GM19328 (cell line): ENCODE data around the gene TCF3.
"Not testable (repeated sequence)": the region's sequence is repeated elsewhere in the genome, so short reads cannot be mapped to it uniquely, and the experiment has no call there.

Experiments used
- ATAC-seq: cut with Tn5 transposase; IDR thresholded peaks from one replicate; pipeline ENCODE4 v1.9.1; 2021; ENCODE audit warnings: mild to moderate bottlenecking, moderate library complexity; ENCODE audit not compliant: unreplicated experiment

TCF3 gene

DNA sequence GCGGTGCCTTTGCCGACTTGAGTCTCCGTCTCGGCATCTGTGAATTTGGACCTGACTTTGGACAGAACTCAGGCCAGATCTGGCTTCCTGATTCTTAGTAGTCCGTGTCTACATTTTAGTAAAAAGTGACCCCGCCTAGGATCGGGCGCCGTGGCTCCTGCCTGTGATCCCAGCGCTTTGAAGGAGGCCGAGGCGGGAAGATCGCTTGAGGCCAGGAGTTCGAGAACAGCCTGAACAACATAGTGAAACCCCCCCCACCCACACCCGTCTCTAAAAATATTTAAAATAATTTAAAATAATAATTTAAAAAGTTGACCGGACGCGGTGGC lies 849 bp upstream of the TCF3 start:
- ATAC-seq, result no peak

DNA sequence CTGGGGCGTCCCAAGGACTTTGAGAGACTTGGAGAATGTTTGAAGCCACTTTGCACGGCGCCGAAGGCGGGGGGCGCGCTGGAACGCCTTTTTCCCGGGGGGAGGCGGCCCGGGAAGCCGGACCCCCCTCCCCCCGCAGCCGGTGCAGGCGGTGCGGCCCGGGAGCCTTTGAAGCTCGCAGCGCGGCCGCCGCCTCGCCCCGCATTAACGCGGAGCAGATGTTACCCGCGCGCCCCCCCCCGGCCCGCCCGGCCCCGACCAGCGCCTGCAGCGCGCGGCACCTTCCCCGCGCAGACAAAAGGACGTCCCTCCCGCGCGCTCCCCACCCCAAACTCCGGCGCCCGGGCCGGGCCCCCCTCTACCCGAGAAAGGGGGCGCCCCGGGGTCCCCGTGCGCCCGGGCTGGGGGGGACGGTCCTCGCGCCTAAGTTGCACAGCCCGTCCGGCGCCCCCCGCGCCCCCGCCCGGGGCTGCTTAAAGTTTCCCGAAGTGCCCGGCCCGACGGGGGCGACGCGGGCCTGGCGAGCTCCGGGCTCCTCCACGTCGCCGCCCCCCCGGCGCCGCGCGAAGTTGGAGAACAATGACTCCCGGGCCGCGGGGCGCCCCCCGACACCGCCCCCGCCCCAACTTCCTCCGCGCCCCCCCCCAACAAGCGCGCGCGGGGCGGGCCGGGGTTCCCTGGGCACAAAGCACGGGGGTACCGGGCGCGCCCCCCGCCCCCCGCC lies 685 bp downstream of the TCF3 start:
- ATAC-seq, result no peak

DNA sequence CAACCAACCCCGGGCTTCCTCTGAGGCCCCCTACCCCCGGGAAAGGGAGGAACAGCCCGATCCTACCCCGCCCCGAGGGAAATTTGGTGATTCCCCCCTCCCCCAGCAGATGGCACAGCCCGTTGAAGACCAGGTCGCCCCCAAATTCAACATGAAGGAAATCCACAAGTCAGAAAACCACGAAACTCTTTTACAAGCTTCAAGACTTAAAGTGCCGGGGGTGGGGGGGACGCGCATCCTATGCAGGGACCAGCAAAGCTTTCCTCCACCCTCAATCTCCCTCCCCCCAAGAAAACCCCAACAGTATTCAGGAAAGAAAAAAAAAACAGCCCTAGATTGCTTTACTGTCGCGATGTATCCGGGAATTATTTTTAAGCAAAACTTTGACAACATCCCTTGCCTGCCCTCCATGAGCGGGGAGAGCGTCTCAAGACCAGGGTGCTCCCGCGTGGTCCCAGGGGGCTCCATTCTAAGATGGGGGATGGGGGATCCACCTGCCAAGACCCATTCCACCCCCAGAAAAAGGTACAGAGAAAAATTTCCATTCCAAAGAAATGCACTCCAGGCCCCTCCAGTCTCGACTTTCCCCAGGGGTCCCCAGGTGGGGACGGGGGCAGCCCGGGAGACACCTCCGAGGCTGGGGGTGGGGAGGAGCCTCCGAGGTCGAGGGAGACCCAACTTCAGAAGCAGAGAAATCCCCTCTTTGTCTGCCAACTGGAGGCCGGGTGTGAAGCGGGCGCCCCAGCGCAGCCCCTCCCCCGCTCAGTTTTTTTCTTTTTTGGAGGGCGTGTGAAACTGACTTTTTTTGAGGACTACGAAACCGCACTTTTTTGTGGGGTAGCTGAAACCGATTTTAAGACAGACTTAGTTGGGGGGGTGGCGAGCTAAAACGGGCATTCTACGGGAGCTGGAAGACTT lies 1.5 kb downstream of the TCF3 start:
- no peak for ATAC-seq

DNA sequence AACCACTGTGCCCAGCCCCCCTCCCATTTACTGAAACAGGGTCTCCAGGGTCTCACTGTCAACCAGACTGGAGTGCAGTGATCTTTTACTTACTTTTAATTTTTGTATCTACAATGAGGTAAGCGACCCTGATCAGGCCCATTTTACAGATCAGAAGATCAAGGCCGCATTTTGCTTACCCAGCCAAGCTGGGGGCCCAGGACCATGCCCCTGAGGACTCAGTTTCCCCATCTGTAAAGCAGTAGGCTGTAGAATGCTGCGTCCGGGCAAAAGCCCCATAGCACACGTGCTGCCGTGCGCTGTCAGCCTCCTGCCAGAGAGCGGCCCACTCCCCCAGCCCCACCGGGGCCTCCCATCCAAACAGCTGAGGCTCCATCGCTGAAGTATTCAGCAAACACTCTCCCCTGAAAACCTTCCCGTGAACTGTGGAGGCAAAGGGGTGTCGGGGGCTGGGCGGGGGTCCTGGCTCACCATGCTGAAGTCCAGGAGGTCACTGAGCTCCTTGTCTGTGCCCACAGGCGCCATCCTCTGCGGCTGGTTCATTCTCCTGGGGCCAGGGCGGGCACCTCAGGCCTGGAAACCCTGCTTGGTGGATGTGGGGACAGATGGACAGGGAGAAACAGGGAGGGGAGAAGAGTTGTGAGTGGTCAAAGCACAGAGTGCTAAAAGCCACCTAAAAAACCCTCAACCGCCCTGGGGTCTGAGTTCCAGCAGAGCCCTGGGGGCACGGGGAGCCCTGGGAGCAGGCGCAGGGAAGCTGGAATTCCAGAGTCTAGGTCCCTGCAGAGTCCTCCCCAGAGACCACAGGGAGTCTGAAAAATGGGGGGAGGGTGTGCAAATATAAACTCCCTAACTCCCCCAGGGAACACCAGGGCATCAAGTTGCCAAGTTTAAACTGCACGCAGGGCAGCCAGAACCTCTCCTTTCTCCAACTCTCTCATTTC lies 2.4 kb downstream of the TCF3 start:
- no peak for ATAC-seq

DNA sequence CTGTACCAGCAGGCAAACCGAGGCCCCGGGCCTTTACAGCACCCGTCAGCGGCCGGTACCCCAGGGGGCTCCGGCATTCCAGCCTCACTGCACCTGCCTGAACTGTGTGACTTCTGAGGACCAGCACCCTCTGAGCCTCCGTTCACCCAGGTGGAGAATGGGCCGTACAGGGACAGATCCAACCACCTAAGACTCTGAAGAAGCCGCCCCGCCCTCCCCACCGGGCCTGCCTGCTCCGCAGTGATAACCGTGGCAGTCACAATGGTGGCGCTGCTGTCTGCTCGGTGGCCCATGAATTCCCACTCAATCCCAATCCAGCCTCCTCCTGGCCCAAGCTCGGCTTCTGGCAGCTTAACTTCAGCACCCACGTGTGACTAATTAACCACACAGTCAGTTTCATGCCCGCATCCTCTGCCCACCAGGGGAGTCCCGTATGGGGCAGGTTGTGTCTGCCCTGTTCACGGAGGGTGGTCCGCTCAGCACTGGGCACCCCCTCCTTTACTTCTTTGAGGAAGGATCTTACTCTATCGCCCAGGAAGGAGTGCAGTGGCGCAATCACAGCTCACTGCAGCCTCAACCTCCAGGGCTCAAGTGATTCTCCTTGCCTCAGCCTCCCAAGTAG lies 3.4 kb downstream of the TCF3 start:
- no peak for ATAC-seq

DNA sequence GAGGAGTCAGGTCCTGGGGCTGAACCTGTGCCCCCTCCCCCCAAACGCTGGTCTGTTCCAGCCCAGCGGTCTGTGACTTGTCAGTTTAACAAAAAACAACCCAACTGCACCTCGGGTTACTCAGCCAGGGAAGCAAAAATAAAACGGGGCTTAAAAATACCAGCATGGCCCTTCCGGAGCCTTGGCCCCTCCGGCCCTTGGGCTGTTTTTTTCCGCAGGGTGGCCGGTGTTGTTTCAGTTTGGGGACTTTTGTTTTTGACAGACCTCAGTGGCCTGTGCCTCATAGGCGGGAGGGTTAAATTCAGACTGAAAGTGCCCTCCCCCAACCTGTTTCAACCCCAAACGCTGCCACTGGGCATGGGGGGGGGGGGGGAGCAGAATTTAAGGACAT lies 4.0 kb downstream of the TCF3 start:
- no peak for ATAC-seq

DNA sequence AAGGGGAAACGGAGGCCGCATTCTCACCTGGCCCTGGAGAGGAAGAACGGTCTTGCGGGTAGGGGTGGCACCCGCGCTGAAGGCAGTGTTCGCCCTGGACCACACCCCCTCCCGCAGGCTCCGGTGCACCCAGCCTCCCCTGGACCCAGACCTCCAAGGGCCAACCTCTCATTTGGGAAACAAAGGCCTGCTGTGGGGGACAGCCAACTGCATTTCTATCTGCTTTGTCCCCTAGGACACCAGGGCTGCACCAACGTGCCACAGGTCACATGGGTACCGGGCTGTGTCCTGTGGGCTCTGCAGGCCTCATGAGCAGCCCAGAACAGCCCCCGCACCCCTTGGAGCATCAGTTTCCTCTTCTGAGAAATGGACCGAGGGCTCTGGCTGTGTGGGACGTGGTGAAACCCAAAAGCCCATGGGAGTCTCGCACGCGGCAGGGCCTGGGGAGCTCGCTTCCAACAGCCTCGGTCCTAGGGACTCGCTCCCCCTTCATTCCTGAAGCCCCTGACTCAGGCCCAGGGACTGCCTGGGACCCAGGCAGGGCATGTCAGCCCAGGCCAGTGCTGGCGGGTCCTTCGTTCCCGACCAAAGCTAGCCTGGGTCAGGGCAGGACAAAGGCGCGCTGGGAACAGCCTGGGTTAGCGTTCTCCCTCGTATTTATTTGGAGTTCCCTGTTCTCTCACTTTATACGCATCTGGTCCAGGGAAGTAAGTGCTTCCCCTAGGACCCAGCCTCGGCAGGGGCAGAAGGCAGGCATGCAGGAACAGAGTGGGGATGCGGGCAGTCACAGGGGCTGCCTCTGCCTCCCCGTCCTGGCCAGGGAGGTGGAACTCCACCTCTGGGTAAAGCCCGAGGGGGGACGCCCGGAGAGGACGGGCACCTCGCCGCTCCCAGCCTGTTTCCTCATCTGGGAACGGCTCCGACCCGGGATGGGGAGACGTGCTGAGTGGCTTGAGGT lies 4.6 kb downstream of the TCF3 start:
- ATAC-seq, result no peak

DNA sequence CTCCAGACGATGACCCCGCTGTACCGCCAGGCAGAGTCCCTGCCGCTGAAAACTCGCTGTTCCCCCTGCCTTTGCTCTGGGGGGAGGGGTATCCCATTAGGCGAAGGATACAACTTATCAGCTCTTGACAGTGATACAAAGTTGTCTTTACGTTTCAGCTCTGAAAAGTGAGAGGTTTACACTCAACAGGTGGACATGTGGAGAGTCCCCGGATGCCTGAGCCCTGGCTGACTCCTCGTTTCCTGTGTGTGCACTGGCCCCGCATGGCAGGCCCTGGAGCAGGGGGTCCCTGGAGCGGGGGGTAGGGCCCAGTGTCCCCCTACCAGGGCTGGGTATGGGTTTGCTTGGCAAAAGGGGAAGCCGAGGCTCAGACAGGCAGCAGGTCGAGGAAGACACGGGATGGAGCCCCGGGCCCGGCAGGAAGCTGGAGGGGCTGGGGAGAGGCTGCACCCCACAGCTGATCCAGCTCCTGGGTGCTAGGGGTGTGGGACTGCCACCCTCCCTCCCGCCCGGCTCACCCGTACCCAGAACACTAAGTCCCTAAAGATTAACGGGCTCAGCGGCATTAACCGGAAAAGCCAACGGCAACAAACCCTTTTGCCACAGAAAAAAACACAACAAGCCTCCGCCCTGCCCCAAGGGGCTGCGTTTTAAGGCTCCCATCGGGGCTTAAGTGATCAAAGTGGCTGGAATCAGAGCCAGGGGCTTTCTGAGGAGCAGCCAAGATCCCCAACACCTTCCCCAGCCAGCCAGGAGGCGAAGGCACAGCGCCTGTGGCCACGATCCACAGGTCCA lies 5.6 kb downstream of the TCF3 start:
- ATAC-seq, result no peak

DNA sequence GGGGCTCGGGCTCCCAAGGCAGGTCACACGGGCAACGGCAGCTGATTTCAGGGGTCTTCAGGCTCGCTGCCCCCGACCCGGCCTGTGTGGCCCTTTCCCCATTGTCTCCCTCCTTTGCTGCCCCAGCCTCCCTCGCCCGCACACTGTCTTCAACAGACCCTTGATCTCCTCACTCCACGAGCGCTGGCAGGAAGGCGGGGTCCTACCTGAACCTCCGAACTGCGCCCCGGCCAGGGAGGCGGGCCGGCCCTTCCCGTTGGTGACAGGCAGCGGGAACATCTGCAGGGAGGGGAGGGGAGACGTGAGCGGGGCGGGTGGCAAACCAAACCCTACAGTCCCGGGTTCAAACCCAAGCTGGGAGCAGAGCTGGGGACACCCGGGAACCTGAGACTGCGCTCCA lies 6.3 kb downstream of the TCF3 start:
- no peak for ATAC-seq

DNA sequence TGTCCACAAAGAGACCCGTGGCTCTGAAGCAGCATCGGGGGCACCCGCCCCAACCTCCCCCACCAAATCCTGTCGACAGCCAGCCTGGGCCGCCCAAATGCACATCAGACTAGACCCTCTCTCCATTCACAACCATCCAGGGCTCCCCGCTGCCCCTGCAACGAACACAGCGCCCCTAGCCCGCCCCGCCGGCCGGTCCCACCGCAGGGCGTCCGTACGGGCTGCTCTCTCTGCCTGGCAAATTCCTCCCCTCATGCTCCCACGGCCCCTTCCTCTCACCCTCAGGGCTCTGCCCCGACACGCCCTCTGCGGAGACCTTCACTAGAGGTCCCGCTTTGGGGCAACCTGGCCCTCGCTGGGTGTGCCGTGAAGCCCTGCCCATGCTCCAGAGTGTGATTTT lies 7.1 kb downstream of the TCF3 start:
- ATAC-seq, result no peak

DNA sequence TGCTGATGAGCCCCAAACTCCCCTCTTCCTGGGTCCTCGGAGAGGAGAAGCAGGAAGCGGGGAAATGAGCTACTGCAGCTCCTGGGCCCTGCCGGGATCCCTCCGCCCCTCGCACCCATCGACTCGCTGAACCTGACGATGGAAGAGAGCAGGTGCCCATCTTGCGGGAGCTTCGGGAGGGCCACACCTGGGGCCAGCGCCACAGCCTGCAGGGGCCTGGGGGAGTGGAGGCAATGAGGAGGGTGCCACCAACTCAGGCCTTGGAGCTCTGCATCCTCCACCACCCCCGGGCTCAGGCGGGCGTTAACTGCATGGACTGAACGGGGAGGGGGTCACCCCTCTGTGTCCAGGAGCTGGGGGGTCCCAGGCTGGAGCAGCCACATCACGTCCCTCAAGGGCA lies 8.3 kb downstream of the TCF3 start:
- ATAC-seq, result no peak

DNA sequence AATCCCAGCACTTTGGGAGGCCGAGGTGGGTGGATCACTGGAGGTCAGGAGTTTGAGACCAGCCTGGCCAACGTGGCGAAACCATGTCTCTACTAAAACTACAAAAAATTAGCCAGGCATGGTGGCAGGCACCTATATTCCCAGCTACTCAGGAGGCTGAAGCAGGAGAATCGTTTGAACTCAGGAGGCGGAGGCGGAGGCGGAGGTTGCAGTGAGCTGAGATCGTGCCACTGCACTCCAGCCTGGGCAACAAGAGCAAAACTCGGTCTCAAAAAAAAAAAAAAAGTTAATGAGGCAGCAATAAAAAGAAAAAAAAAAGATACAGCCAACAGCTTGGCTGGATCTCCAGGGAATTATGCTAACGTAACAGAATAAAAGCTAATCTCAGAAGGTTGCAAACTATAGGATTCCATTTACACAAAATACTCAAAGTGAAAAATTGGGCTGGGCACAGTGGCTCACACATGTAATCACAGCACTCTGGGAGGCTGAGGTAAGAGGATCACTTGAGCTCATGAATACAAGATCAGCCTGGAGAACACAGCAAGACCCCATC lies 11.4 kb downstream of the TCF3 start:
- ATAC-seq, result not testable (repeated sequence)

DNA sequence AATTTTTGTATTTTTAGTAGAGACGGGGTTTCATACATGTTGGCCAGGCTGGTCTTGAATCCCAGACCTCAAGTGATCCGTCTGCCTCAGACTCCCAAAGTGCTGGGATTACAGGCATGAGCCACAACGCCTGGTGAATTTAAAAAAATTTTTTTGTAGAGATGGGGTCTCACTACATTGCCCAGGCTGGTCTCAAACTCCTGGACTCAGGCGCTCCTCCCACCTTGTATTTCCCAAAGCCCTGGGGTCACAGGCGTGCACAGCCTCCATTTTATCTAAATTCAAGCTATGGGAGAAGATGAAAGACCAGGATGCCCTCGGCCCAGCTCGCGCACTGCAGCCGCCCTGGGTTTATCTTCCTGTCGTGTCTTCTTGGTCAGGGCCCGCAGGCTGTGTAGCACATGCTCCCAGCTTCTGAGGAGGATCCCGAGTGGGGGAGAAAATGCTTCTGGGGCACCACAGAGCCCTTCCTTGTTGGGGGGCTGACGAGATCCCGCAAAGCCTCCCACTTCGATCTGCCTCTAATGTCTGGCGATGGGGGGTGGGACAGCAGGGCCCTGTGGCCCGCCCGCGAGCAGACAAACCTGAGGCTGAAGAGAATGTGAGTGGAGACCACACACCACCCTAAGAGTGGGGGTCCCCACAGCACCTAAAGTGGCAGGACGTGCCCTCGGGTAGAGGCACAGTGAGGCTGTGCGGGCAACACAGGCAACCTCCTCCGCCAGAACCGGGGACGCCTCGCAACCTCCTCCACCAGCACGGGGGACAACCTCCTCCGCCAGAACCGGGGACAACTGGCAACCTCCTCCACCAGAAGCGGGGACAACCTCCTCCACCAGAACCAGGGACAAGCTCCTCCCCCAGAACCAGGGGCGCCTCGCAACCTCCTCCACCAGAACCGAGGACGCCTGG lies 15.8 kb downstream of the TCF3 start:
- ATAC-seq, result no peak

DNA sequence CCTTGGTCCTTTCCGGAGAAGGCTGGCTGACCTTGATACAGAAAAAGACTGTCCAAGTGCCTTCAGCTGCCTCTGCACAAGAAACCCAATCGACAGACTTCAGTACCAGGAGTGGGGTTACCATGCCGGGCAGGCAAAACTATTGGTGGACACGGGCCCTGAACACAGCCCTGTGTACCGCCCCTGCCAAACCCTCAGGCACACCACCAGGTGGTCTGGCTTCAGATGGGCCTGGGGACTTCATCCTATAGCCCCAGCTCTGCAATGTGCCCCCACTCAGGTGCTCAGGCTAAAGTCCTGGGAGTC lies 17.5 kb downstream of the TCF3 start:
- ATAC-seq, result no peak

DNA sequence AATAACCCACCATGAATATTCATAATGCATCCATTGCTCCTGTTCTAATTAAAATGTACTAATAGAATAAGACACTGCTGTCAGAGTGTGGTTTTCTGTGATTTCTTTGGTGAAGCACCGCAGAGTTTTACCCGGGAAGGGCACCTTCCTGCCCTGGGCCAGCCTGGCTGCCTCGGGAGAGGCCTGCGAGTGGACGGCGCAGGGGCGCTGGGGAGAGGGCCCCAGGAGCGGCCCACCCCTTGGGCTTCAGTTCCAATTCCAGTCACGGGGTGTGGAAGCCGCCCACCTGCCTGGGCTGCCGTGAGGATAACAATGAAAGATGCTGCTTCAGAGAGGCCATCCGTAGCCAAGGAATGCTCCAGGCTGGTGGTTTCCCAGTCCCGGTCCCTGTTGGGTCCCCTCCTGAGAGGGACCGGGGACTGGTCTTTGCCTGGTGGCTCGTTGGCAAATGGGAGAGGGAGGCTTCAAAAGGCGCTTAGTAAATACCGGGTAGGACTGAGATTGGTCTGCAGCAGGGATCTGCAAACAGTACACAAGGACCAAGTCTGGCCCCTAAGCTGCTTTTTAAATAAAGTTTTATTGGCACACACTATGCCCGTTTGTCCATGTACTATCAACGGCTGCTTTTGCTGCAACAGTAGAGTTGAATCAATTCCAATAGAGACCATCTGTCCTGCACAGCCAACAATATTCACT lies 18.0 kb downstream of the TCF3 start:
- ATAC-seq, result no peak

DNA sequence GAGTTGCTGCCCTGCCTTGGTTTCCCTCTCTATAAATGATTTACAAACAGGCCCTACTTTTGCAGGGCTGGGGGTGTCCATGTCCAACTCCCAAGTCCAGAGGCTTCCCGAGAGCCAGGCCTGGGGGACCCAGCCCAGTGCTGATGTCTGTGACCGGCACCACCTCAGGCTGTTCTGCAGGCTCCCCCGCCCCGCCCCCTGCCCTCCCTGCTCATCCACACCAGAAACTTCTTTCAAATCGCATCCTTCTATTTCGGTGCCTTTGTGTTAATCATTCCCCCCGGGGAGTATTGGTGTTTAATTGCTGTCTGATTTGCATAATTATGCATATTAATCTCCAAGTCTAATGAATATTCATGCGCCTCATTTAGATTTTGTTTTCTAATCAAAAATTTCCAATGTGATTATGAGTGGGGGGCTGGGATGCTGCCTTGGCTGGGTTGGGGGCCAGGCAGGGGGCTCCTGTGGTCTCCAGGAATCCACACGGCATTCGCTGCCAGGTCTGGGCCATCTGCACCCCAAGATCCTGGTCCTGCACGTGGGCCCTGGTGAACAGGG lies 19.1 kb downstream of the TCF3 start:
- no peak for ATAC-seq
